ENCODE results near the gene HS3ST5.

DNA sequence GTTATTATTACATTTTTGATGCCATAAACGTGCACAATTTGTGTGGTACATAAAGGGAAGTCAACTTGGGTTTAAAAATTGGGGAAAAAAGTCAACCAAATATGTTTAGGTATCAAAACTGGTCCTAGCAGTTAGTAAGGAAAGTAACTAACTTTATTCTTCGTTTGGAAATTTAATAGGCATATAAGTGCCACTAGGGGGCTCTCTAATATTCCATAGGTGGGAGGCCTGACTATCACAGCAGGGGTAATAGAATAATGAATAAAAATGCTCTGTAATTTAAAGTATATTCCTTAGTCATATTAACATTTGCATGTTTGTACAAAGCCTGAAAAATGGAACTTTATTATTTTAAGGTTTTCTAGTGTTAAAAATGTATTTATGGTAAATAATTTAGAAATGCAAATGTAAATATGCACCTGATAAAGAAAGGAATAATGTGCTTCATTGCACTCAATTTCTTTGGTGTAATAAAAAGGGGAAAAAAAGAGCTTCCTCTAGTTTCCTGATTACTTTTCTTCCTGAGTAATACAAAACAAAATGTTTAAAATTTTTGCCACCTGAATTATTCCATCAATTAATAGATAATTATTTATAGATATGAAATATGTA is 246.2 kb downstream of the HS3ST5 start:
- TF ChIP-seq EZH2 (IDR thresholded peaks at IDR 0.05; ENCODE audit: insufficient read depth, poor library complexity, severe bottlenecking) (no peak), EZH2phosphoT487 (IDR thresholded peaks at IDR 0.05; ENCODE audit: insufficient read depth, low read depth) (no peak)

Data from GM23248 (cell line).